HG03039 (cell line): ENCODE data around the gene DCAF8.

ENCODE experiments used
- ATAC-seq: cut with Tn5 transposase; IDR thresholded peaks from one replicate; pipeline ENCODE4 v1.9.1; 2021; ENCODE audit warnings: mild to moderate bottlenecking, moderate library complexity; ENCODE audit not compliant: unreplicated experiment

DCAF8 gene

GRCh38 chr1:160227034-160227433, 35.3 kb downstream of the DCAF8 start:
- ATAC-seq: no peak

DNA sequence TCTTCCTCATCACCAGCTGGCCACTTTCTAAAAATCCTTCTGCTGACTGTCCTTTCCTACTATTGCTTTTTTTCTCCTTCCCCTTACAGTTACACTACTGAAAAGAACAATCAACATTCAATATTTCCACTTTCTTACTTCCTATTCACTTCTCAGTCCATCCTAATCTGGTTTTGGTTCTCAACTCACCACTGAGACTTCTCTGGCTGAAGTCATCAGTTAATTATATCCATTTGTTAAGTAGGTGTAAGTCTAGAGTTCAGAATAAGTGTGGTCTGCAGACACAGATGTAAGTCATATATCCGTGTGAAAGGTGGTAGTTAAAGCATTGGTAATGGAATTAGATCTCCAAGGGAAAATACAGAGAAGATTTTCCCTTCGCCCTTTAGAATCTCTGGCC, 35.7 kb downstream of the DCAF8 start:
- no peak for ATAC-seq

- no peak for ATAC-seq
Measured at GRCh38 chr1:160225345-160225744, 37.0 kb downstream of the DCAF8 start.

GRCh38 chr1:160224606-160225005, 37.7 kb downstream of the DCAF8 start:
- no peak for ATAC-seq

GRCh38 chr1:160222546-160222945, 39.8 kb downstream of the DCAF8 start:
- ATAC-seq: no peak

- ATAC-seq: no peak
Measured at GRCh38 chr1:160221089-160221488, 41.3 kb downstream of the DCAF8 start.

DNA sequence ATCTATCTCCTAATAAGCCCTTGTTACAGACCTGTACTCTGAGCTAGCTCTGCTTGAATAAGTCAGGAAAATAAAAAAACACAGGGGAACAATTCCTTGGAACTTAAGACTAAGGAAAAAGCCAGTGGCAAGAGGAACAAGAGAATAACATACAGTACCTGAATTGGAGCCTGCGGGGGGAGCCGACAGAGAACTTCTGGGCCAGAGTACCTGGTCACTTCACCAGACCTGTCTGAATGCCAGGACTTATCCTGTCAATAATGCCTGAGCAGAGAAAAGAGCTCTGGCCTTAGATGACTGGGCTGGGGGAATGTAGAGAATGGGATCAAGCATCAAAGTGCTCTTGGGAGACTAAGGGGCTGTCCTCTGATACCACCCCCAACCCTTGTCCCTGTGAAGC, 42.0 kb downstream of the DCAF8 start:
- no peak for ATAC-seq

GRCh38 chr1:160219062-160219929, 43.1 kb downstream of the DCAF8 start:
- ATAC-seq: no peak

GRCh38 chr1:160217481-160218051, 44.8 kb downstream of the DCAF8 start:
- no peak for ATAC-seq

DNA sequence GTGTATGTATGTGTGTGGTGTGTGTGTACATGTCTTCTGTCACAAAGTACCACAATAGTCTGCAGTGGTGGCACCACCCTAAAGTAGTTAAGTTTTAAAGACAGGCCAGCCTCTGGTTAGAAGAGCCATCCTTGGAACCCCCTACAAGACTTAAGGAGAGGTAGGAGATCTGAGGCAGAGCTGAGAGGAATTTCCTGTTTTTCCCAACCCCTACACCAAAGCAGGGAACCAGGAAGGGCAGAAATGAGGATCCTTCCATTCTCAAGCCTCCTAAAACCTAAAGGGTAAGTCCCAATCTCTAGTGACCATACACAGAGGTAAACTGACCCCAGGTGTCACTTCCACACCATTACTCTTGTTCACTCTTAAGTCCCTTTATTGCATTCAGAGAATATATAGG, 46.0 kb downstream of the DCAF8 start:
- ATAC-seq: no peak

DNA sequence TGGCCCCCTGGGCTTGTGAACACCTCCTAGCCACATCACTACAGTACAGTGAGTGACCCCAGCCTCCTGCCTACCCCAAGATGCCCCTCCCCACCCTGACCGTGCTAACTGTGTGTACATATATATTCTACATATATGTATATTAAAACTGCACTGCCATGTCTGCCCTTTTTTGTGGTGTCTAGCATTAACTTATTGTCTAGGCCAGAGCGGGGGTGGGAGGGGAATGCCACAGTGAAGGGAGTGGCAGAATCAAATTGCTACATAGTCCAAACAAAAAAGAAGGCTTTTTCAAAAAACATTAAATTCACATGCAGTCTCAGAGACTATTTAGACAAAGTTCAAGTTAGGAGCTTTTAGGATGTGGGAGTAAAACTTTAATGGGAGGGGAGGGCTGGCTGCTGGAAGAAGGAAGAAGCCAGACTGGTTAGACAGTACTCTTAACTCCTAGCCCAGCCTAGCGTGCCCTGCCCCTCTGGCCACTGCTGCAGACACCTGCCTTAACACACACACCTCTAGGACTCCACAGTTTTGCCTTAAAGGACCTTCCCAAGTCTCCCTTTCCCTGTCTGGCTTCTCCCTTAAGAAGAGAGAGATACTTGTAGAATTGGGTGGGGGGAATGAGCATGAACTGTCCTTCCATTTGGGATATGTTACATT, 47.7 kb downstream of the DCAF8 start:
- no peak for ATAC-seq

GRCh38 chr1:160211046-160211790, 51.1 kb downstream of the DCAF8 start:
- ATAC-seq: no peak

DNA sequence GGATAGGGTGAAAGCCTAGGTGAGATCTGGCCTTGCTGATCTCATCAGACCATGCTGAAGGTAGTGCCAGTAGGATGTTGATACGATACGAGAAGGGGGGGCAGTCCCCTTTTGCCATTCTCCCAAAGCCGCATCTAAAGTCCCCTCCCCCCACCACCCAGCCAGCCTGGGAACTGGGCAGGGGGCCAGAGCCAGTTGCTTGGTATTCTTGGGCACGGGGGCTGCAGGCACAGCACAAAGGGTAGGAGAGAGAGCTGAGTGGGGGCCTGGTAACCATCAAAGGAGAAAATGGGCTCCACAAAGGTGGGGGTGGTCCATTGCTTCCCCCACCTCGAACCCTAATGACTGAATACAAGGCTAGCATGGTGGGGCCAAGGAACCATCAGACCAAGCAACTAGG, 51.8 kb downstream of the DCAF8 start:
- ATAC-seq: no peak

GRCh38 chr1:160209321-160210046, 52.9 kb downstream of the DCAF8 start:
- ATAC-seq: no peak

DNA sequence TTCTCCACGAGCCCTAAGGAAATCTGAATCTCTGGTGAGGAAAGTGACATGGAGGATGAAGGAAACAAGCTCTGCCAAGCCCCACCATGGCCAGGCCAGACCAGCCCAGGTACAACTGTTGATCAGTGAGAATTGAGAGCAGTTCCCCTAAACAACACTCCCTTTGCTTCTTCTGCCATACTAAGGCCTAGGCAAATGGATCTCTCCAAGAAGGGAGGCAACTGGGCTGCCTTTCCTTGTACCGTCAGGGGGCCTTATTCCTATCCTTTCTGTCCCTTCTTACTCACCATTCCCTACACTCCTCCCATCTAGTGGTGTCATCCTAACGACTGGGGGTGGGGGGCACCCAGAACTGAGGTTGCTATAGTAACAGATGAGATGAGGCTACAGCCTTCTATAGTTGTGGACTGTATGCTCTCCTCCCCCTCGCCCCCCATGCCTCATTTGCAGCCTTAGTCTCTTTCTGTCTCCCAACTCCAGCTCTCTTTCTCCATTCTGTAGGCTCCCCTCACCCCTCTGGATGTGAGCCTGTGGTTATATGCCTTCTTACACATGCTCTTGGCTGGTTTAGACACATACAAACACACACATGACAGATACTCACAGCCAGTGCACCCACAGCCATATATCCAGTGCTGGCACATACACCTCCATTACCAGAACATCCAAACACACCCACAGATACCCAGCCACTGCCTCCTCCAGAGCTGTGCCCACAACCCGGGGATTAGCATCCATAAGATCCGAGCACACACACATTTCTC, 53.6 kb downstream of the DCAF8 start:
- ATAC-seq: no peak

- no peak for ATAC-seq
Measured at GRCh38 chr1:160207771-160208556, 54.4 kb downstream of the DCAF8 start.

- ATAC-seq: no peak
Measured at GRCh38 chr1:160207118-160207650, 55.2 kb downstream of the DCAF8 start.

GRCh38 chr1:160206421-160207117, 55.8 kb downstream of the DCAF8 start:
- ATAC-seq: no peak
